GM12891 (cell line): ENCODE data around the gene INO80D.

Source experiments
- PAX5 ChIP-seq: IDR thresholded peaks from 2 replicates; pipeline ENCODE4 v1.6.1; 2011; ENCODE audit warnings: low read length, moderate library complexity, mild to moderate bottlenecking; ENCODE audit not compliant: insufficient read depth, severe bottlenecking
- POLR2A ChIP-seq: IDR thresholded peaks from 2 replicates; pipeline ENCODE4 v1.6.1; 2011; ENCODE audit warnings: low read depth, low read length, control low read depth
- POLR2AphosphoS5 ChIP-seq: IDR thresholded peaks from 2 replicates; pipeline ENCODE4 v1.6.1; 2011; ENCODE audit warnings: low read depth, low read length, control low read depth
- SPI1 ChIP-seq: IDR thresholded peaks from 2 replicates; pipeline ENCODE4 v1.6.1; 2011; ENCODE audit warnings: low read depth, low read length, control low read depth
- TAF1 ChIP-seq: IDR thresholded peaks from 2 replicates; pipeline ENCODE4 v1.6.1; 2011; ENCODE audit warnings: low read depth, low read length, control low read depth

DNA sequence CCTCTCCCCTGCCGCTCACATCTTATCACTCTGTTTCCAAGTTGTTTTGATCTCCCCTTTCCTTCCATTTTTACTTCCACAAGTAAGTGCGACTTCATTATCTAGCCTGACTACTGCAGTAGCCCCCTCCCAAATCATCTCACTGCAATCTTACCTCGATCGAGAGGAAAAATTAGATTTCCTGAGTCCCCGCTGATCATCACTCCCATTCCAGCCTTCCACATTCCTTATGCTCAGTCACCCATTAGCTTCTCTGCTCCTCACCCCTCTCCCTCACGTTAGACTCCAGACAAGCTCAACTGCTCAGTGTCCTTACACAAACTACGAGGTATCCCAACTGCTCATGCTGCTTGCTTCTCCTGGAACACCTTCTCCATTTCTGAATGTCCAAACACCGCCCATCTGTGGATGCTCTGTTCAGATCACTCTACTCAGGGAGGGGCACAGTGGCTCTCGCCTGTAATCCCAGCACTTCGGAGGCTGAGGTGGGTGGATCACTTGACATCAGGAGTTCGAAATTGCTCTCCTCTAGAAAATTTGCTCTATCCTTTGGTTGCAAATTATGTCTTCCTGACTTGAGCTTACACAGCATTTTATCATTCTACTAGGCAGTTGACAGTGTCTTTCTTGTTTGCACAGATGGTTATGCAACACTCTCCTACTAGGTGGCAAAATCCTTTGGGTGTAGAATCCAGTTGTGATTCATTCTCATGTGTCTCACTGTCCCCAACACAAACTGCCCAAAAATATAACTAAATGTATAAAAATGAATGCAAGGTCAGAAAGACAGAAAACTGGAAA is 96.5 kb downstream of the INO80D start:
- TF ChIP-seq POLR2A = no peak
- no peak for TF ChIP-seq SPI1
- TF ChIP-seq PAX5 = no peak
- no peak for TF ChIP-seq TAF1
- no peak for TF ChIP-seq POLR2AphosphoS5
